Liver (tissue), 9 donors: ENCODE measurements around the gene TBCCD1. TPM values are rescaled to one million over a fixed set of nuclear protein-coding genes. Genes with fewer than 3 reads are reported as not detected.
A peak's percentile ranks its signal among the peaks of the same experiment; 100 is the strongest.

Source experiments
- DNase-seq: peaks from one replicate; pipeline ENCODE4 v3.0.0-alpha.2; 2017; ENCODE audit warnings: low spot score
- H3K27ac ChIP-seq, 2 donors: one replicate each; pipeline ENCODE4 v1.7.0; 2013; ENCODE audit warnings: inconsistent platforms in 2 of 2, low read length in 2 of 2, control low read depth in 1 of 2, low read depth in 1 of 2, mild to moderate bottlenecking in 1 of 2
- H3K27me3 ChIP-seq, 4 donors: one replicate each; pipeline versions ENCODE4 v1.6.1 to v1.7.0; 2013; ENCODE audit warnings: low read length in 3 of 4, inconsistent platforms in 1 of 4, mild to moderate bottlenecking in 1 of 4, moderate library complexity in 1 of 4; ENCODE audit not compliant: control insufficient read depth in 4 of 4, insufficient read depth in 4 of 4
- H3K36me3 ChIP-seq, 4 donors: one replicate each; pipeline versions ENCODE4 v1.6.1 to v1.7.0; 2013; ENCODE audit warnings: low read length in 3 of 4, mild to moderate bottlenecking in 3 of 4, low read depth in 1 of 4, moderate library complexity in 1 of 4; ENCODE audit not compliant: control insufficient read depth in 4 of 4, insufficient read depth in 3 of 4
- H3K4me1 ChIP-seq, 4 donors: one replicate each; pipeline versions ENCODE4 v1.6.1 to v1.7.0; 2013; ENCODE audit warnings: low read length in 3 of 4, mild to moderate bottlenecking in 3 of 4, moderate library complexity in 1 of 4; ENCODE audit not compliant: control insufficient read depth in 4 of 4, insufficient read depth in 4 of 4
- H3K4me3 ChIP-seq, 3 donors: one replicate each; pipeline versions ENCODE4 v1.6.1 to v1.7.0; 2013; ENCODE audit warnings: low read length in 3 of 3, control low read depth in 1 of 3, low read depth in 1 of 3, mild to moderate bottlenecking in 1 of 3
- H3K9ac ChIP-seq, 2 donors: one replicate each; pipeline ENCODE4 v1.7.0; 2013; ENCODE audit warnings: low read length in 2 of 2, mild to moderate bottlenecking in 2 of 2, moderate library complexity in 2 of 2, control low read depth in 1 of 2, low read depth in 1 of 2
- H3K9me3 ChIP-seq, 4 donors: one replicate each; pipeline versions ENCODE4 v1.6.1 to v1.7.0; 2013; ENCODE audit warnings: low read length in 3 of 4; ENCODE audit not compliant: control insufficient read depth in 4 of 4
- EGR1 ChIP-seq, 2 donors: IDR thresholded peaks; 2 replicates each; pipeline ENCODE4 v1.6.1; 2016 to 2018; ENCODE audit warnings: antibody characterized with exemption in 2 of 2, low read depth in 2 of 2
- FOXA1 ChIP-seq: IDR thresholded peaks from 2 replicates; pipeline ENCODE4 v1.6.1; 2016; ENCODE audit warnings: antibody characterized with exemption
- FOXA2 ChIP-seq: IDR thresholded peaks from 2 replicates; pipeline ENCODE4 v1.6.1; 2016; ENCODE audit warnings: antibody characterized with exemption
- GABPA ChIP-seq, 2 donors: IDR thresholded peaks in 1 of 2; conservative IDR thresholded peaks in 1 of 2; 2 replicates each; pipeline ENCODE4 v1.6.1; 2016; ENCODE audit warnings: antibody characterized with exemption in 2 of 2, mild to moderate bottlenecking in 1 of 2, moderate library complexity in 1 of 2
- HNF4A ChIP-seq, 2 donors: conservative IDR thresholded peaks; 2 replicates each; pipeline ENCODE4 v1.6.1; 2016; ENCODE audit warnings: antibody characterized with exemption in 2 of 2, mild to moderate bottlenecking in 2 of 2
- HNF4G ChIP-seq: IDR thresholded peaks from 2 replicates; pipeline ENCODE4 v1.6.1; 2016; ENCODE audit warnings: antibody characterized with exemption
- JUND ChIP-seq, 2 donors: IDR thresholded peaks; 2 replicates each; pipeline ENCODE4 v1.6.1; 2016; ENCODE audit warnings: antibody characterized with exemption in 2 of 2
- NR2F2 ChIP-seq: IDR thresholded peaks from 2 replicates; pipeline ENCODE4 v1.6.1; 2016; ENCODE audit warnings: antibody characterized with exemption
- RAD21 ChIP-seq, 2 donors: IDR thresholded peaks; 2 replicates each; pipeline ENCODE4 v1.6.1; 2016; ENCODE audit warnings: antibody characterized with exemption in 2 of 2, mild to moderate bottlenecking in 2 of 2
- RXRA ChIP-seq, 2 donors: IDR thresholded peaks; 2 replicates each; pipeline ENCODE4 v1.6.1; 2017 to 2018; ENCODE audit warnings: antibody characterized with exemption in 2 of 2, mild to moderate bottlenecking in 1 of 2
- SP1 ChIP-seq: IDR thresholded peaks from 2 replicates; pipeline ENCODE4 v1.6.1; 2018; ENCODE audit warnings: antibody characterized with exemption, mild to moderate bottlenecking
- TAF1 ChIP-seq: conservative IDR thresholded peaks from 2 replicates; pipeline ENCODE4 v1.6.1; 2016; ENCODE audit warnings: antibody characterized with exemption, mild to moderate bottlenecking
- YY1 ChIP-seq: IDR thresholded peaks from 2 replicates; pipeline ENCODE4 v1.6.1; 2016; ENCODE audit warnings: antibody characterized with exemption, mild to moderate bottlenecking
- WGBS: extraction: QIAGEN DNeasy Blood & Tissue Kit; methylation state at CpG from one replicate; pipeline ENCODE4 v1.1.7; 2013; 5-methylcytosine and 5-hydroxymethylcytosine counted together
- polyA plus RNA-seq, 2 donors: library from polyadenylated mRNA; stranded (reverse) in 1 of 2; unstranded in 1 of 2; fragments of 200-250 nt in 1 of 2; fragments of >200 nt in 1 of 2; fragmentation: Nextera tagmentation in 1 of 2; extraction: Ambion mirVana in 1 of 2; gene quantifications; one replicate each; pipeline versions ENCODE4 v1.2.1 to v1.2.3, GENCODE V29; 2013 to 2015
- total RNA-seq, 2 donors: library from RNA; depleted of rRNA; stranded (reverse); fragments of >200 nt; gene quantifications; one replicate each; pipeline ENCODE4 v1.2.3, GENCODE V29; 2014
- TF ChIP-seq, protein P1 (sequence below): IDR thresholded peaks from 2 replicates; pipeline ENCODE4 v1.6.1; 2016; ENCODE audit warnings: antibody characterized with exemption
- TF ChIP-seq, protein P2 (sequence below): fragments of 150-350 bp; IDR thresholded peaks from 2 replicates; pipeline ENCODE4 v1.5.1; 2017; ENCODE audit warnings: improper control_type of control experiment, low read depth, low read length; ENCODE audit not compliant: missing input control
- TF ChIP-seq, protein P3 (sequence below): IDR thresholded peaks from 2 replicates; pipeline ENCODE4 v1.6.1; 2016; ENCODE audit warnings: antibody characterized with exemption
- TF ChIP-seq, protein P4 (sequence below): IDR thresholded peaks from 2 replicates; pipeline ENCODE4 v1.6.1; 2016; ENCODE audit warnings: antibody characterized with exemption, mild to moderate bottlenecking
- TF ChIP-seq, protein P5 (sequence below): IDR thresholded peaks from 2 replicates; pipeline ENCODE4 v1.6.1; 2016; ENCODE audit warnings: antibody characterized with exemption
- donor health status: healthy.
- donor health status: healthy.
- donor health status: healthy.
- donor health status: healthy.
- donor health status: healthy.

The TBCCD1 gene
- total and polyA plus RNA-seq, 4 donors: 4.9 to 16.2 (median 10.6) TPM

DNA sequence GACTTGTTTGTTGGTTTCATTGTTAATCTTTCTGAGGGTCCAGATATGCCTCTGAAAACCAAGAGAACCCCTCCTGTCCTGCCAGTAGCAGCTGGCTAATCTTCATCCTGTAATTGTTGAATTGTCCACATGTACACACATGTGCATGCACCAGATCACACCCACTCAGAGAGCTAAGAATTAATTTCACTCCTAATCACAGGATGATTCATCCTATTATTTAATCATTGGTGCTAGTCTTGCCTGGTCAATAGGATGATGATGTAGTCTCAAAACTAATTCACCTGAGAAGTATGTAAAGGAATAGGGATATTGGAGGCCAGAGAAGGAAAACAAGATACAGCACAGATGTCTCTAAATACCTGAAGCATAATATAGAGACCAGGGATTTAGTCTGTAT lies 37.9 kb upstream of the TBCCD1 start:
- Histone ChIP-seq H3K9ac (no peak overlapping the region), H3K27me3 (no peaks in the 10 kb centered on the region), H3K4me1 (peaks cover 13 to 77% (median 40%) of the 10 kb centered on the region in 4 donors), H3K4me3 (no peak overlapping the region), H3K9me3 (no peaks in the 10 kb centered on the region), H3K36me3 (no peaks in the 10 kb centered on the region), H3K27ac (peak overlapping the region; percentile 92 to 94)
- no peak for DNase-seq
- peak in 1 of 2 donors; percentile 30 for TF ChIP-seq JUND (IDR thresholded peaks at IDR 0.05)
- TF ChIP-seq GABPA (IDR thresholded peaks at IDR 0.05 in 1 of 2, conservative IDR thresholded peaks at IDR 0.05 in 1 of 2): no peak

DNA sequence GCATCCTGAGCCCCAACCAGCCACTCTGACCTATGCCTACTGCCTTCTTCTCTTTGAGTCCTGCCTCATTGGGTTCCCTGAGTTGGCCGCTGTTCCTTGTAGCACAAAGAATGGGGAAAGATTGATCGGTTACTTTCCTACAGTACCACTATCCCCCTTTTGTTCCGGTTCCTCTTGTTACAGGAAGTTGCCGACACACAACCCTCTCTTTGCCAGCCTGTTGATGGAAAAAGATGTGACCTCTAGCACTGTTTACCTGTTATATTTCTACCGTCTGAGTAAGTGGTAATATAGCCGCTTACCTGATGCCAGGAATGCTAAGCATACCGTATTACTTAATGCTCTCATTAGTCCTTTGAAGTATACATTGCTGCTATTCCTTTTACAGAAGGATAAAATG lies 36.0 kb upstream of the TBCCD1 start:
- WGBS: 73% methylated on average over 7 of the region's 7 CpGs
- DNase-seq: no peak
- Histone ChIP-seq H3K36me3 (no peaks in the 10 kb centered on the region), H3K9me3 (no peaks in the 10 kb centered on the region), H3K9ac (no peak overlapping the region), H3K27ac (peak overlapping the region; percentile 32 to 94), H3K27me3 (no peaks in the 10 kb centered on the region), H3K4me3 (no peak overlapping the region), H3K4me1 (peaks cover 12 to 81% (median 51%) of the 10 kb centered on the region in 4 donors)
- TF ChIP-seq FOXA1 (no peak), EGR1 (IDR thresholded peaks at IDR 0.05; ENCODE audit: low read depth in 2 of 2) (no peak), FOXA2 (peak; percentile 22), HNF4G (no peak), JUND (IDR thresholded peaks at IDR 0.05) (no peak), NR2F2 (no peak), GABPA (IDR thresholded peaks at IDR 0.05 in 1 of 2, conservative IDR thresholded peaks at IDR 0.05 in 1 of 2) (peak; percentile 34 to 42), TAF1 (no peak), YY1 (no peak), RAD21 (IDR thresholded peaks at IDR 0.05) (no peak), RXRA (IDR thresholded peaks at IDR 0.05) (peak; percentile 35 to 51), HNF4A (conservative IDR thresholded peaks at IDR 0.05) (peak; percentile 8 to 41), SP1 (peak; percentile 69)
- TF ChIP-seq, protein P1, sequence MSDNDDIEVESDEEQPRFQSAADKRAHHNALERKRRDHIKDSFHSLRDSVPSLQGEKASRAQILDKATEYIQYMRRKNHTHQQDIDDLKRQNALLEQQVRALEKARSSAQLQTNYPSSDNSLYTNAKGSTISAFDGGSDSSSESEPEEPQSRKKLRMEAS: no peak
- TF ChIP-seq, protein P2, sequence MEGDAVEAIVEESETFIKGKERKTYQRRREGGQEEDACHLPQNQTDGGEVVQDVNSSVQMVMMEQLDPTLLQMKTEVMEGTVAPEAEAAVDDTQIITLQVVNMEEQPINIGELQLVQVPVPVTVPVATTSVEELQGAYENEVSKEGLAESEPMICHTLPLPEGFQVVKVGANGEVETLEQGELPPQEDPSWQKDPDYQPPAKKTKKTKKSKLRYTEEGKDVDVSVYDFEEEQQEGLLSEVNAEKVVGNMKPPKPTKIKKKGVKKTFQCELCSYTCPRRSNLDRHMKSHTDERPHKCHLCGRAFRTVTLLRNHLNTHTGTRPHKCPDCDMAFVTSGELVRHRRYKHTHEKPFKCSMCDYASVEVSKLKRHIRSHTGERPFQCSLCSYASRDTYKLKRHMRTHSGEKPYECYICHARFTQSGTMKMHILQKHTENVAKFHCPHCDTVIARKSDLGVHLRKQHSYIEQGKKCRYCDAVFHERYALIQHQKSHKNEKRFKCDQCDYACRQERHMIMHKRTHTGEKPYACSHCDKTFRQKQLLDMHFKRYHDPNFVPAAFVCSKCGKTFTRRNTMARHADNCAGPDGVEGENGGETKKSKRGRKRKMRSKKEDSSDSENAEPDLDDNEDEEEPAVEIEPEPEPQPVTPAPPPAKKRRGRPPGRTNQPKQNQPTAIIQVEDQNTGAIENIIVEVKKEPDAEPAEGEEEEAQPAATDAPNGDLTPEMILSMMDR: no peak
- TF ChIP-seq, protein P3, sequence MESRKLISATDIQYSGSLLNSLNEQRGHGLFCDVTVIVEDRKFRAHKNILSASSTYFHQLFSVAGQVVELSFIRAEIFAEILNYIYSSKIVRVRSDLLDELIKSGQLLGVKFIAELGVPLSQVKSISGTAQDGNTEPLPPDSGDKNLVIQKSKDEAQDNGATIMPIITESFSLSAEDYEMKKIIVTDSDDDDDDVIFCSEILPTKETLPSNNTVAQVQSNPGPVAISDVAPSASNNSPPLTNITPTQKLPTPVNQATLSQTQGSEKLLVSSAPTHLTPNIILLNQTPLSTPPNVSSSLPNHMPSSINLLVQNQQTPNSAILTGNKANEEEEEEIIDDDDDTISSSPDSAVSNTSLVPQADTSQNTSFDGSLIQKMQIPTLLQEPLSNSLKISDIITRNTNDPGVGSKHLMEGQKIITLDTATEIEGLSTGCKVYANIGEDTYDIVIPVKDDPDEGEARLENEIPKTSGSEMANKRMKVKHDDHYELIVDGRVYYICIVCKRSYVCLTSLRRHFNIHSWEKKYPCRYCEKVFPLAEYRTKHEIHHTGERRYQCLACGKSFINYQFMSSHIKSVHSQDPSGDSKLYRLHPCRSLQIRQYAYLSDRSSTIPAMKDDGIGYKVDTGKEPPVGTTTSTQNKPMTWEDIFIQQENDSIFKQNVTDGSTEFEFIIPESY: no peak
- TF ChIP-seq, protein P4, sequence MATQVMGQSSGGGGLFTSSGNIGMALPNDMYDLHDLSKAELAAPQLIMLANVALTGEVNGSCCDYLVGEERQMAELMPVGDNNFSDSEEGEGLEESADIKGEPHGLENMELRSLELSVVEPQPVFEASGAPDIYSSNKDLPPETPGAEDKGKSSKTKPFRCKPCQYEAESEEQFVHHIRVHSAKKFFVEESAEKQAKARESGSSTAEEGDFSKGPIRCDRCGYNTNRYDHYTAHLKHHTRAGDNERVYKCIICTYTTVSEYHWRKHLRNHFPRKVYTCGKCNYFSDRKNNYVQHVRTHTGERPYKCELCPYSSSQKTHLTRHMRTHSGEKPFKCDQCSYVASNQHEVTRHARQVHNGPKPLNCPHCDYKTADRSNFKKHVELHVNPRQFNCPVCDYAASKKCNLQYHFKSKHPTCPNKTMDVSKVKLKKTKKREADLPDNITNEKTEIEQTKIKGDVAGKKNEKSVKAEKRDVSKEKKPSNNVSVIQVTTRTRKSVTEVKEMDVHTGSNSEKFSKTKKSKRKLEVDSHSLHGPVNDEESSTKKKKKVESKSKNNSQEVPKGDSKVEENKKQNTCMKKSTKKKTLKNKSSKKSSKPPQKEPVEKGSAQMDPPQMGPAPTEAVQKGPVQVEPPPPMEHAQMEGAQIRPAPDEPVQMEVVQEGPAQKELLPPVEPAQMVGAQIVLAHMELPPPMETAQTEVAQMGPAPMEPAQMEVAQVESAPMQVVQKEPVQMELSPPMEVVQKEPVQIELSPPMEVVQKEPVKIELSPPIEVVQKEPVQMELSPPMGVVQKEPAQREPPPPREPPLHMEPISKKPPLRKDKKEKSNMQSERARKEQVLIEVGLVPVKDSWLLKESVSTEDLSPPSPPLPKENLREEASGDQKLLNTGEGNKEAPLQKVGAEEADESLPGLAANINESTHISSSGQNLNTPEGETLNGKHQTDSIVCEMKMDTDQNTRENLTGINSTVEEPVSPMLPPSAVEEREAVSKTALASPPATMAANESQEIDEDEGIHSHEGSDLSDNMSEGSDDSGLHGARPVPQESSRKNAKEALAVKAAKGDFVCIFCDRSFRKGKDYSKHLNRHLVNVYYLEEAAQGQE: no peak
- TF ChIP-seq, protein P5, sequence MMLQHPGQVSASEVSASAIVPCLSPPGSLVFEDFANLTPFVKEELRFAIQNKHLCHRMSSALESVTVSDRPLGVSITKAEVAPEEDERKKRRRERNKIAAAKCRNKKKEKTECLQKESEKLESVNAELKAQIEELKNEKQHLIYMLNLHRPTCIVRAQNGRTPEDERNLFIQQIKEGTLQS: no peak
